Left renal pelvis (tissue), 4 donors: Measurements from ENCODE around the gene ATXN1. TPM values are rescaled to one million over a fixed set of nuclear protein-coding genes. Genes with fewer than 3 reads are reported as not detected.
"Not testable (repeated sequence)": the region's sequence is repeated elsewhere in the genome, so short reads cannot be mapped to it uniquely, and the experiment has no call there.

Experiments
- DNase-seq, 4 donors: peaks; one replicate each; pipeline ENCODE4 v3.0.0-alpha.2; 2013; ENCODE audit warnings: low read depth in 4 of 4, low spot score in 3 of 4
- polyA plus RNA-seq, 4 donors: library from polyadenylated mRNA; unstranded; fragments of 120-200 nt; gene quantifications; one replicate each; pipeline ENCODE4 v1.2.1, GENCODE V29; 2013; ENCODE audit not compliant: insufficient read length in 4 of 4

ATXN1 gene
- polyA plus RNA-seq, 4 donors: 18.5 to 20.7 (median 19.3) TPM

- DNase-seq: no peak
These were observed 32.6 kb downstream of the ATXN1 start for GRCh38 chr6:16728513-16729182.

- no peak for DNase-seq
These were observed 33.3 kb downstream of the ATXN1 start for GRCh38 chr6:16727996-16728395.

- DNase-seq: no peak
These were observed 36.0 kb downstream of the ATXN1 start for GRCh38 chr6:16725145-16725864.

- DNase-seq: no peak
These were observed 37.4 kb downstream of the ATXN1 start for GRCh38 chr6:16723826-16724225.

- DNase-seq: no peak
These were observed 37.9 kb downstream of the ATXN1 start for GRCh38 chr6:16723402-16723801.

GRCh38 chr6:16722630-16723029 is 38.6 kb downstream of the ATXN1 start:
- no peak for DNase-seq

- no peak for DNase-seq
These were observed 39.3 kb downstream of the ATXN1 start for GRCh38 chr6:16721977-16722376.

GRCh38 chr6:16720861-16721260 is 40.4 kb downstream of the ATXN1 start:
- DNase-seq: no peak

- no peak for DNase-seq
These were observed 41.8 kb downstream of the ATXN1 start for GRCh38 chr6:16719488-16719887.

- DNase-seq: no peak
These were observed 42.9 kb downstream of the ATXN1 start for GRCh38 chr6:16718356-16718755.

GRCh38 chr6:16717275-16717942 is 43.9 kb downstream of the ATXN1 start:
- no peak for DNase-seq

GRCh38 chr6:16716321-16716858 is 44.9 kb downstream of the ATXN1 start:
- DNase-seq: no peak

GRCh38 chr6:16713597-16713996 is 47.7 kb downstream of the ATXN1 start:
- DNase-seq: no peak

GRCh38 chr6:16712931-16713484 is 48.3 kb downstream of the ATXN1 start:
- no peak for DNase-seq

- DNase-seq: no peak
These were observed 48.9 kb downstream of the ATXN1 start for GRCh38 chr6:16712255-16712930.

- DNase-seq: no peak
These were observed 49.6 kb downstream of the ATXN1 start for GRCh38 chr6:16711546-16712254.

- no peak for DNase-seq
These were observed 54.1 kb downstream of the ATXN1 start for GRCh38 chr6:16706911-16707783.

- DNase-seq: not testable (repeated sequence)
These were observed 54.8 kb downstream of the ATXN1 start for GRCh38 chr6:16706491-16706890.

GRCh38 chr6:16706029-16706428 is 55.2 kb downstream of the ATXN1 start:
- no peak for DNase-seq
